ENCODE data around the gene RNF213. TPM values are rescaled to one million over a fixed set of nuclear protein-coding genes. Genes with fewer than 3 reads are reported as not detected.

The RNF213 gene
- total and polyA plus RNA-seq, 2 of the 8 experiments (the other 6 are each of a cell fraction or from before 2014, with no cell fraction given), result 33.8 to 62.8 TPM

- H2BK20ac ChIP-seq (ENCODE audit: low read length), result no peak overlapping the region
- H3K79me2 ChIP-seq (ENCODE audit: control insufficient read depth in 1 of 2, insufficient read depth in 2 of 2, low read length in 2 of 2), result no peaks in the 10 kb centered on the region
- no peak overlapping the region for H4K91ac ChIP-seq (replicated peaks; ENCODE audit: insufficient read length, low read length)
- no peak overlapping the region for H3K14ac ChIP-seq (ENCODE audit: insufficient read length)
- CTCF ChIA-PET (ENCODE audit: partially characterized antibody), result interaction anchor here (0.7 to 1.9 kb wide), 5 partner anchors 10 to 37 kb away, joined by 4 to 5 read pairs (median 4); no protein-coding TSS in a partner anchor
- H3K79me1 ChIP-seq (ENCODE audit: low read depth, low read length), result 0 out of 2 replicates have a peak, but pooled peaks cover 2% of the 10 kb centered on the region
- POLR2A ChIA-PET (ENCODE audit: partially characterized antibody), result interaction anchor here (0.6 to 4.6 kb wide), 5 partner anchors 8 to 81 kb away, joined by 3 to 19 read pairs (median 3); partner anchors contain the start of genes RNF213, SGSH and SLC26A11
- DNase-seq (ENCODE audit: low read depth in 1 of 2, low spot score in 2 of 2) (no peak), FAIRE-seq (no peak)
- H3K9me3 ChIP-seq (ENCODE audit: insufficient read depth in 2 of 2, low read depth in 1 of 2, low read length in 1 of 2), result peaks cover 0 to 6% of the 10 kb centered on the region in 2 experiments; a peak in 1 of 4 replicates
- no peaks in the 10 kb centered on the region for H3K27me3 ChIP-seq (replicated peaks in 1 of 4; ENCODE audit: control insufficient read depth in 3 of 4, extremely low read depth in 1 of 4, insufficient read depth in 3 of 4, low read length in 3 of 4)
- H3K18ac ChIP-seq (ENCODE audit: extremely low read depth, low read length), result no peak overlapping the region
- H3K4me1 ChIP-seq (replicated peaks in 1 of 4; ENCODE audit: control insufficient read depth in 3 of 4, insufficient read depth in 4 of 4, low read length in 3 of 4), result peaks cover 0 to 16% (median 6%) of the 10 kb centered on the region in 4 experiments; a peak in 6 of 7 replicates
- no peak overlapping the region for H3K9ac ChIP-seq (replicated peaks in 1 of 4; ENCODE audit: extremely low read depth in 1 of 4, low read depth in 3 of 4, low read length in 3 of 4)
- H2BK120ac ChIP-seq (replicated peaks; ENCODE audit: low read depth, low read length), result no peak overlapping the region
- H2BK5ac ChIP-seq (ENCODE audit: low read depth, low read length), result no peak overlapping the region
- peaks cover 2% of the 10 kb centered on the region in 2 experiments for H4K20me1 ChIP-seq (replicated peaks in 1 of 2; ENCODE audit: control insufficient read depth in 1 of 2, insufficient read depth in 2 of 2, low read length in 2 of 2)
- no peak overlapping the region for H3K4me3 ChIP-seq (ENCODE audit: extremely low read depth in 1 of 4, insufficient read depth in 2 of 4, low read depth in 3 of 4, low read length in 4 of 4)
- H3K56ac ChIP-seq (replicated peaks; ENCODE audit: insufficient read length, low read depth, low read length), result no peak overlapping the region
- peaks cover 0 to 6% (median 1%) of the 10 kb centered on the region in 4 experiments; a peak in 2 of 8 replicates for H3K36me3 ChIP-seq (ENCODE audit: control insufficient read depth in 2 of 4, insufficient read depth in 4 of 4, low read length in 3 of 4)
- no peak overlapping the region for H2BK15ac ChIP-seq (ENCODE audit: low read length)
- H3K27ac ChIP-seq (ENCODE audit: low read depth, low read length), result no peak overlapping the region
- no peak overlapping the region for H2AK5ac ChIP-seq (ENCODE audit: low read depth, low read length)
- H4K5ac ChIP-seq (ENCODE audit: insufficient read length, low read depth, low read length), result no peak overlapping the region
- H4K8ac ChIP-seq (ENCODE audit: extremely low read depth, insufficient read depth, low read length), result no peak overlapping the region; the same call in 1 of the 2 replicates
- H3K4me2 ChIP-seq (ENCODE audit: insufficient read depth in 1 of 2, low read depth in 2 of 2, low read length in 2 of 2), result no peak overlapping the region
- H2AFZ ChIP-seq (ENCODE audit: low read length), result no peak overlapping the region
- peaks cover 3% of the 10 kb centered on the region; the same call in 1 of the 2 replicates for H3K23me2 ChIP-seq (ENCODE audit: low read depth, low read length)
- TF ChIP-seq NRF1 (IDR thresholded peaks at IDR 0.05; ENCODE audit: low read depth, low read length), result no peak
- TF ChIP-seq RNF2 (IDR thresholded peaks at IDR 0.05; ENCODE audit: borderline replicate concordance, low read depth, low read length, missing control alignments, poor library complexity, severe bottlenecking), result no peak
- no peak for TF ChIP-seq SP2 (IDR thresholded peaks at IDR 0.05; ENCODE audit: low read length)
- TF ChIP-seq YY1 (IDR thresholded peaks at IDR 0.05; ENCODE audit: low read depth, low read length), result no peak
- TF ChIP-seq SAP30 (IDR thresholded peaks at IDR 0.05; ENCODE audit: insufficient read depth, insufficient replicate concordance, low read length), result no peak
- no peak overlapping the region for H2BK12ac ChIP-seq (ENCODE audit: low read depth, low read length)
- no peak overlapping the region for H3K4ac ChIP-seq (replicated peaks; ENCODE audit: insufficient read length, low read depth, low read length)
- no peak overlapping the region for H3K23ac ChIP-seq (ENCODE audit: insufficient read length)
- 88% methylated on average over 14 of the region's 14 CpGs; no CpG with 5 or more reads in 1 of the 2 experiments for WGBS, 2 experiments (ENCODE audit: extremely low coverage in 1 of 2, insufficient coverage in 1 of 2, insufficient read length in 1 of 2, insufficient replicate concordance in 2 of 2, low coverage in 1 of 2, low lambda C conversion rate in 2 of 2, missing lambda C conversion rate in 1 of 2)
Measured at GRCh38 chr17:80228477-80228876, 32.2 kb upstream of the RNF213 start.

Measured in H1 (cell line).